A549 treated with Hydrocortisone at 1 μM for 4 hours (cell line): ENCODE results near the gene TM9SF1. TPM values are rescaled to one million over a fixed set of nuclear protein-coding genes. Genes with fewer than 3 reads are reported as not detected.

Source experiments
- total RNA-seq: library from RNA; stranded (reverse); fragments of 200-300 nt; extraction: Qiagen RNA extraction; gene quantifications from 5 replicates; pipeline ENCODE4 v1.2.3, GENCODE V29; 2022

The TM9SF1 gene, protein sequence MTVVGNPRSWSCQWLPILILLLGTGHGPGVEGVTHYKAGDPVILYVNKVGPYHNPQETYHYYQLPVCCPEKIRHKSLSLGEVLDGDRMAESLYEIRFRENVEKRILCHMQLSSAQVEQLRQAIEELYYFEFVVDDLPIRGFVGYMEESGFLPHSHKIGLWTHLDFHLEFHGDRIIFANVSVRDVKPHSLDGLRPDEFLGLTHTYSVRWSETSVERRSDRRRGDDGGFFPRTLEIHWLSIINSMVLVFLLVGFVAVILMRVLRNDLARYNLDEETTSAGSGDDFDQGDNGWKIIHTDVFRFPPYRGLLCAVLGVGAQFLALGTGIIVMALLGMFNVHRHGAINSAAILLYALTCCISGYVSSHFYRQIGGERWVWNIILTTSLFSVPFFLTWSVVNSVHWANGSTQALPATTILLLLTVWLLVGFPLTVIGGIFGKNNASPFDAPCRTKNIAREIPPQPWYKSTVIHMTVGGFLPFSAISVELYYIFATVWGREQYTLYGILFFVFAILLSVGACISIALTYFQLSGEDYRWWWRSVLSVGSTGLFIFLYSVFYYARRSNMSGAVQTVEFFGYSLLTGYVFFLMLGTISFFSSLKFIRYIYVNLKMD
- total RNA-seq = 61.4 to 81.2 TPM (median 65.5 TPM) in 5 replicates

DNA sequence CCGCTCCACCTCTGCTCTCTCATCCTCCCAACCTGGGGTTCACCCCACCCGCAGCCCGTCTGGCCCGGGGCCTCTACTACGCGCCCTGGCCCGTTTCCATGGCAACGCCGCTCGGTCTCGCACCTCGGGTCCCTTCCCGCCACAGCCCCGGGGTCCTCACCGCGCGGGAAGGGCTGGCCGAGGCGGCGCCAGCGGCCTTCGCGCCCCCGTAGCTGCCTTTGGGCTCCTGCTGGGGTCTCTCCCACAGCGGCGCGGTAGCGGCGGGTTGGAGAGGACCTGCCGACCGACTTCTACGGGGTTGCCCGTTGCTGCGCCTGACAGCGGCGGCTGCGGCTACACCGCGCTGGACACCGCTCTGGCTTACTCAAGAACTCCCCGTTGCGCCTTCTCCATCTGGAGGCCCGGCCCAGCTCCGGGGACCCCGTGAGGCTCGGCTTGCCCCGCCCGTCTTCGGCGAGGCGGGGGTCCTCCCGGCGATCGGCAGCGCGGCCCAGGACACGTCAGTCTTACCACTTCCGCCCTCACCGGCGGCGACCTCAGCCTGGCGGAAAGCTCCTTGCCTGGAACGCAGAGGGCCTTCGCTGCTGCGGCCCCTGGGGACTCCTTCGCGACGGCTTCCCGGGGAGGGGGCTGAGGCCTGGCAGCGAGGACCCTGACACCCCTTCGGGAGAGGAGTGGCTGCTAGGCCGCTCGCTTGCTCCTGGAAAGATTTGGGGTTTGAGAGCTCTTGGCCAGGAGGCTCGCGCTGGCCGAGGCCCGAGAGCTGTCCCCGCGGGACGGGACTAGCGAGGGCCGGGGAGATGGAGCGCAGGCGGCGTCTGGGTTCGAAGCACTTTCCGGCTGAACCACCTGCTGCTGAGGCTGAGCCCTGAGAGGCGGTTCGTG, at the start of gene TM9SF1:
TM9SF1 (minus strand) TSS at position 256 of the 885 bp plus-strand sequence. CDS start 422 bp downstream, outside the sequence.

DNA sequence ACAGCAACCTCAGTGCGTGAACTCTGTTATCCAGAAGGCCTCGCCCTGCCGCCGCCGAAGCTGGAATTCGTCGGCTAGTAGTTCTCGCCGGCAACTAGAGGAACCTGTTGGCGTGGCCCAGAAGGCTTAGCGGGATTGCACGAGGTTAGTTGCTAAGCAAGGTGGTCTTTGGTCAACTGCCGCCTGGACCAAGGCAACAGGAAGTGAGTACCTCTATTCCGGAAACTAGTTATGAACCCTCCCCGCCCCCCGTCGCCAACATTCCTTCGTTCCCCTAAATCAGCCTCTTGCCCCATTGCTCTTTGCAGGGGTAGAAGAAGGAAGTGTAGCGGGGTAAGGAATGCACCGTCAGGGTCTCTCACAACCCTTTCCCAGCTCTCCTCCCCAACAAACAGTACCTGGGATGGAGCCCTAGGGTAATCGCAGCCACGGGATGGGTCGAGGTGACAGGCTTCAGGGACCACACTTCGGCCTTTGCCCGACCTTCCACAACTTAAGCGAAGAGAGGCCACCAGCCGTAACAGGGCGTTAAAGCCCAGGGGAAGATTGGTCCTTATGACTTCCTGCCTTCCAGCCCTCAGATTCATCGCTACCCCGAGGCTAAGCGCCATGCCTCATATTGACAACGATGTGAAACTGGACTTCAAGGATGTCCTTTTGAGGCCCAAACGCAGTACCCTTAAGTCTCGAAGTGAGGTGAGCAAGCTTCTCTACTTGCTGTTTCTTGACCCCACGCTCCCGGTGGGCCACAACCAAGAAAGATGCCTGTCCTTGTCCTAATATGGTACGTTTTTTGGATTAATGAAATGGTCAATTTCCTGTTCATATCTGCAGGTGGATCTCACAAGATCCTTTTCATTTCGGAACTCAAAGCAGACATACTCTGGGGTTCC, 37.6 kb upstream of the TM9SF1 start, which contains the start of gene GMPR2:
GMPR2 (plus strand) TSS at position 285 of the 893 bp plus-strand sequence; CDS start at position 610, 325 bp downstream.

DNA sequence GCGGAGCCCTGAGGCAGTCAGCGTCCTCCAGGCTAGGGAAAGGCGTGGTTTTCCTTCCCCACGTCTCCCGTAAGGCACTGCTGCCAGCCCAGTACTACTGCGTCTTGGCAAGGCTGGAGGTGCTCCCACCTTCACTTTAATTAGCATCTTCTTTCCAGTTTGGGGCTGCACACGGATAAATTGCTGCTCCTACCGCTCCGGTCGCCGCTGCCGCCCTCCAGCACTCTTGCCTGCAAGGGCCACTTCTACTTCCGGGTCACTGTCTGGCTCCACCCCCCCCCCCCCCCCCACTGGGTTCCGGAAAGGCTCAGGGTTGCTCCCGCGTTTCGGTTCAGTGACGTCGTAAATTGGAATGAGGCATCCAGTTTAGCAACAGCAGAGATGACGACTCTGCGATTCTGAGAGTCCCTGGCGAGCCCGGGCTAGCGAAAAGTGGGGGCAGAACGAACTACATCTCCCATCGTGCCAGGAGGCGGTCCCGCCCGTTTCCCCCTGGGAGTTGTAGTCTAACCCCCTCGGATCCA, 36.9 kb upstream of the TM9SF1 start, which contains the start of gene NEDD8:
NEDD8 (minus strand) TSS at position 247 of the 524 bp plus-strand sequence; CDS start at position 147, 100 bp downstream.

DNA sequence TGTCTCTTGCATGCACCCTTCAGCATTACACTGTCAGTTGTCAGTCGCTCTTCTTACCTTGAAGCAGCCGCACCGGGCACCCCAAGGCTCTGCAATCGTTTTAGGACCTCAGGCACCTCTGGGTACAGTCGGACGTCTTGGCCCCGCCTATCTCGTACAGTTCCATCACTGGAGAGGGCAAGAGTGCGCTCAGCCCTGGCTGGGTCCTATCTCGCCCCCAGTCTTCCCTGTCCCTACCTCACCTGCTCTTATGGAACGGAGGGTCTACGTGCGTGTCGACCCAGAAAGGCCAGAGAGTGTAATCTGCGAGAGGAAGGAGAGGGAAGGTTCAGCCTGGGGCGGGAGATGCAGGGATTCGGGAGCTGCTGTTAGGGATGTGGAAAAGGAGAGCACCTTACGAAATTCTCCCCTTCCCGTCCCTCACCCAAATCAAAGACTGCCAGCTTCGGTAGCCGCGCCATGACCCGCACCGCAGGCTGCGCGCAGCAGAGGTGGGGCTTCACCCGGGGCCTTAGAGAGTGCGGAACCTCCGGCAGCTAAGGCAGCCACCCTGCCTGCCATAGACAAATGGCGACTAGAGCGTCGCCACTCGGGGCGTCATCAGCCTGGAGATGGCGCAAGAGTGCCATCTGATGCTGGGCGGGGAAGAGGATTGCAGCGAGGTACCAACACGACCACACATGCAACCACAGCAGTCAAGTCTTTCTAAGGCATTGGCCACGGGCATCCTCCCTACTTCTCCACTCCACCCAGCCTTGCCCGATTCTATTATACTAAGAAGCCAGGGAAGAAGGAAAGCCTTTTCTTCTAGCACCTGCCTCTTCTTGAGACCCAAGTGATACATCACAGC, 20.5 kb upstream of the TM9SF1 start, which contains the start of gene MDP1:
MDP1 (minus strand) TSS at position 572 of the 850 bp plus-strand sequence; CDS start at position 461, 111 bp downstream.

DNA sequence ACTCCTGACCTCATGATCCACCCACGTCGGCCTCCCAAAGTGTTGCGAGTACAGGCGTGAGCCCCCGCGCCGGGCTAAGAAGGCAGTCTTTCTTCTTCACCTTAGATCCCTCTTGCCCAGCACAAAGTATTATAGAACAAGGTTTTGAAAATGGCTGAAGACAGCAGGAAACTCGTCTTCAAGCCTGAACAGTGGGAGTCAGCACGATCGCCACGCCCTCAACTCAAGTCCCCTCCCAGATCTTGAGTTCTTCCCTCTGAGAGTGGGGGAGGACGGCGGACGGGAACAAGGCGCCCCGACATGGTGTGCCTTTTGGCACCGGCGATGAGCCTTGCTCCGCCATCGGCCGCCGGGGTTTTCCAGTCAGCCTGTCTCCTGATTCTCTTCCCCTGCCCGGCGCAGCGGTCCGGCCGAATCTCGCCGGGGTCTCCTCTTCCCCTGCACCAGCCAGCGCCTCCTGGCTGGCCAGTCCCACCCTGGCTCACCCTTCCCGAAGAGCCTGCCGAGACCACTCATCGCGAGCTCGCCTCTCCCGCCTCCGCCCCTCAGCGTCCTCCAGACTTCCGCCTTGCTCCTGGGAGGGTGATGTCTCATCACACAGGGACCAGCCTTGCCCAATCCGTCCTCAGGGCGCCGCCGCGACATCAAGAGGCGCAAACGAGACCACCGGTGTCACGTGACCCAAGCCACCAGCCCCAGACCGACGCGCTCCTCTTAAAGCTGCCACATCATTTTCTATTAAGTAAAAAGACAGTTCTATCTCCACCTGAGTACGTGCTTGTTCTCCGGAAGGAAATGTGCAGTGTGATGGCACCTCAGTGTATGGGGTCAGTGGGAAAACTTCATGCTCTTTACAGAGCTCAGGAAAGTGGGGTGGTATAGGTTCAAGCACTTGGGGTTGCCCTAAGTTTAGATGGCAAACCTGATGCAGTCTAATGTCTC, 18.0 kb upstream of the TM9SF1 start, which contains the start of gene CHMP4A:
CHMP4A (minus strand) TSS at position 565 of the 942 bp plus-strand sequence; CDS start at position 516, 49 bp downstream.

DNA sequence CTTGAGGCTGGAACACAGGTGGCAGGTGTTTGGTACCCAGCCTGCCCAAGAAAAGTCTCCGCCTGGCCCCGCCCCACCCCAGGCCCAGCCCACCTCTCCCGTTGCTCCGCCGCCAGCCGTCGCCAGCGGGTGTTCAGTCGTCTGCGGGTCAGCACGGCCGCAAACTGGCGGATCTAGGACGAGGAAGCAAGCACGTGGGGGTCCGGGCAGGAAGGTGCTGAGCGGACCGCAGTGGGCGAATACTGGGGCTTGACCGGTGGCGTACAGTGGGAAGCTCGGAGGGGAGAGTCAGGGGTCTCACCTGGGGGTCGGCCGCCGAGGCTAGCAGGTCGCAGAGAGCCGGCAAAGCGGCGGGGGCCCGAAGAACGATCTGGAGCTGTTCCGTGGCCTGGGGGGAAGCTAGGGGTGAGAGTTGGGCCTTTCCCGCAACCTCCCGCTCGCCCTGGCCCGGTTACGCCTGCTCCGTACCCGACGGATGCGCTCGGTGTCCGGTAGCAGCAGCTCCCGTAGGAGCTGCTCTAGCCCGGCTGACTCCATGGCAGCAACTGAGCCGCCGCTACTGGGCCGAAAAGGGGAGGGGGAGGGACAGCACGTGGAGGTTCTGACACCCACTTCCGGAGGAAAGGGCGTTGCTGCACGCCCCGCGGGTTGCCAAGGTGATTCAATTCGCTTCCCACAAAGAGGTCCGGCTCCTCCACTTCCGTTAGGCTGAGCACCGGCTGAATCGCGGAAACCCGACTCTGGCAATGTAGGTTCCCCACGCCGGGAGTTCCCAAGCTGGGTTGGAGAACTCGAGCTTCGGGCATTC, 6.8 kb downstream of the TM9SF1 start, which contains the start of gene IPO4:
IPO4 (minus strand) TSS at position 566 of the 808 bp plus-strand sequence; CDS start at position 537, 29 bp downstream.

DNA sequence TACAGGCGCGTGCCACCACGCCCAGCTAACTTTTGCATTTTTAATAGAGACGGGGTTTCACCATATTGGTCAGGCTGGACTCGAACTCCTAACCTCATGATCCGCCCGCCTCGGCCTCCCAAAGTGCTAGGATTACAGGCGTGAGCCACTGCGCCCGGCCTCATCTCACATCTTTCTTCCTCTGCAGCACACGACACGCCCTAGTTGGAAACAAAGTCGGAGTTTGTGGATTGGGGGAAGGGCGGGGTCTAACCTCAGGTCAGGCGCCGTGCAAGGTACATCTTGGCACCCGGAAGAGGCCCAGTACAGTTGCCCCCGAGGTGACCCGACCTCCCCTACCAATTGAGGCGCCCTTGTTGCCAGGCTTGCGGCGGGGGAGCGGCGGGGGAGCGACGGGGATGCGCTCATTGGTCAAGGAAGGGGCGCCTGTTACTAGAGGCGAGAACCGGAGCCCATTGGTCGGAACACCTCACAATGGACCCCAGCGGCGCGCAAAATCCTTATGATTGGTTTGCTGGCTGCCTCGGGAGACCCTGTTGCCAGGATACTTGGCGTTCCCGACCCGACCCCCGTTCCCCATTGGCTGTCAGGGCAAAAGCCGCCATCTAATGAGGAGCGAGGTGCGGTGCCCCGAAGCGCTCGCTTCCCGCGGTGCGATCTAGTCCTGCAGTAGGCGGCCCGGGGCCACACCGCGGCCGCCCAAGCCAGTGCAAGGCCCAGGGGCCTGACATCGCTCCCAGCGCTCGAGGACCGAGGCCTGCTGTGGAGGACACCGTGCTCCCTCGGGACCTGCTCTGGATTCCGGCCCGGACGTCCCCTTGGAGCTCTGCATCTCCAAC, 23.6 kb downstream of the TM9SF1 start, which contains the start of gene REC8:
REC8 (plus strand) TSS at position 659 of the 839 bp plus-strand sequence. CDS start 473 bp downstream, outside the sequence.

DNA sequence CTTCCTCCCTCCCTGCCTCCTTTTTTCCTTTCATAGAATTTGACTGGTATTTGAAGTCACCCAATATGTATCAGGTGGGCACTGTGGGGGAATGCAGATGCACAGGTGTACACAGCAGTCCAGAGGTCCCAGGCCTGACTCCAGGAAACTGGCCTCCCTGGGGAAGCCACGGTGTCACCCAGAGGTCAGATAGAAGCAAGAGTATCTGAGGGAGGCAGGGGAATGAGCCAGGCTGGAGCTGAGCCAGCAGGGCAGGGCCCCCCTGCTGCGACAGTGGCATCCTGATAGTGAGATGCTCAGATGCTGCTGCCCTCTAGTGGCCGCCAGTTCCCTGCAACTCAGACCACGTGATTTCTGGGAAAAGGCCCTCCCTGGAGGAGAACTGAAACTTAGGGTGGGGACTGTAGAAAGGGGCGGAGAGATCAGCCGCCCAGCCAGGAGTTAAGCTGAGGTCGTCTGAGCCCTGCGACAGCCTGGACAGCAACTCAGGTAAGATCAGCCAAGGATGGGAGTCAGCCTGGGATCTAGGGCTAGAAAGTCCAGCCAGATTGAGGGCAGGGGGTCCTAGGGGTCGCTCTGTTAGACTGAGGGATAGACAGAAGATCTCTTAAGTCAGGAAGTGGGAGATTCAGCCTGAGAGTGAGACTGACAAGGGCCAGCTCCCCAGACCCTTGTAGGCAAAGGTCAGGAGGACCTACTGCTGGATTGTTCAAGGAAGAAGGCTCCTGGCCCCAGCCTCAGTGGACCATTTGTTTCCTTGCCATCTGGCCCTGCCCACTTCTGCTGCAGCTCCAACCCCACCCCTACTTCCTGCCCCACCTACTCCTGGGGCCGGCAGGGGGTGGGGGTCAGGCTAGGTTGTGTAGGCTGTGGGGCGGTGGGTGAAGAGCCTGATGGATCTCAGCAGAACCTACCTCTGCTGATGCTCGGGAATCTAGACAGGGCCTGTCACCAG, 34.1 kb downstream of the TM9SF1 start, which contains the start of gene IRF9:
IRF9 (plus strand) TSS at position 416 of the 955 bp plus-strand sequence. CDS start 880 bp downstream, outside the sequence.

DNA sequence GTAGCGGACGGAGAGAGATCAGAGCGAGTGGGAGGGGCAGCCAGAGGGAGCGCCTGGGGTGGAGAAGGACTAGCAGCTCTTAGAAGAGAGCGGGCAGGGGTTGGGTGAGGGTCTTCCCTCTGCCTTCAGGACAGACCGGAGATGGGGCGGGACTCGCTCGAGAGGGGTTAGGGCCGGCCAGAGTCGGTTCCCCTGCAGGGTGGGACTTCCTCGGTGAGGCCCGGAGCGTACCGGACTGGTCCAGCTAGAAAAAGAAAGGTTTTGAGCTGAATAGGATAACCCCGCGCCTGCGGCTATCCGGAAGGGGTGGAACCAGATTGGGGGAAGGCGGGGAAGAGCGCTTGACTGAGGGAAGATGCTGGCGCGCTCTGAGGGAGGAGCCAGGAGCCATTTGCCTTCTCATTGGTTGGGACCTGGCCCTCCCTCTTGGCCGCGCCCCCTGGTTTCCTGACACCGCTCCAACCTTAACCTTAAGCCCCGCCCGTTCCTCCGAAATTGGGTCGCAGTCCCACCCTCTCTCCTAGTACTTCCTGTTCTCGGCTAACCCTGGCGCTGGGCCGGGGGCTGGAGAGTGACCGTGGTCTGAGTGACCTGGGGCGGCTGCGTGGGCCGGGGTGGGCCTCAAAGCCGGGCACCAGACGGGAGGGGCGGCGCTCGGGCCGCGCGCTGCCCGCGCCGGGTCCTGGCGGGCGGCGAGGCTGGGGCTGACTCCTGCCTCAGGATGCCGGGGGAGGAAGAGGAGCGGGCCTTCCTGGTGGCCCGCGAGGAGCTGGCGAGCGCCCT, 48.1 kb downstream of the TM9SF1 start, which contains the start of gene RNF31:
RNF31 (plus strand) TSS at position 521 of the 783 bp plus-strand sequence; CDS start at position 722, 201 bp downstream.

DNA sequence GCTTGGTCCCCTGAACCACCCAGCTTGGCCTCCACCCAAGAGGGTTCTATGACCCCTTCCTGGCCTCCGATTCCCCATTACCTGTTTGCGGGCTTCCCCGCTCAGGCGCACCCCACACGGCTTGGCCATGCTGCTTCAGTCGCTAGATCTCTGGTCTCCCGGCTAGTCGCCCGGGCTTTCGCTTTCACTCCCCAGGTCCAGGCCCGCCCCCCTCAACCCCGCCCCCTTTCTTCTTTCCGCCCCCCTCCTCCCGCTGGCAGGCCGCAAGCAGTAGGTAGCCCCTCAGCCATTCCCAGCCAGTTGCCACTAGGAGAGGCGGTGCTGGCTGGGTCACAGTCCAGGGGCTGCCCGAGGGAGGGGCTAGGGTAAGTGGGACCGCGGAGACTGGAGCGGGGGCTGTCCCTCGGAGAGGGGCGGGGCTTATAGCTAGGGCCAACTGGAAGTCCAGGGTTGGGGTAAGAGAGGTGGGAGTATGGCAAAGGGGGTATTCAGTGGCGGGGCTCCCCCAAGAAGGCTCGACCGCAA, 48.7 kb downstream of the TM9SF1 start, which contains the start of gene PSME2:
PSME2 (minus strand) TSS at position 158 of the 525 bp plus-strand sequence; CDS start at position 129, 29 bp downstream.

DNA sequence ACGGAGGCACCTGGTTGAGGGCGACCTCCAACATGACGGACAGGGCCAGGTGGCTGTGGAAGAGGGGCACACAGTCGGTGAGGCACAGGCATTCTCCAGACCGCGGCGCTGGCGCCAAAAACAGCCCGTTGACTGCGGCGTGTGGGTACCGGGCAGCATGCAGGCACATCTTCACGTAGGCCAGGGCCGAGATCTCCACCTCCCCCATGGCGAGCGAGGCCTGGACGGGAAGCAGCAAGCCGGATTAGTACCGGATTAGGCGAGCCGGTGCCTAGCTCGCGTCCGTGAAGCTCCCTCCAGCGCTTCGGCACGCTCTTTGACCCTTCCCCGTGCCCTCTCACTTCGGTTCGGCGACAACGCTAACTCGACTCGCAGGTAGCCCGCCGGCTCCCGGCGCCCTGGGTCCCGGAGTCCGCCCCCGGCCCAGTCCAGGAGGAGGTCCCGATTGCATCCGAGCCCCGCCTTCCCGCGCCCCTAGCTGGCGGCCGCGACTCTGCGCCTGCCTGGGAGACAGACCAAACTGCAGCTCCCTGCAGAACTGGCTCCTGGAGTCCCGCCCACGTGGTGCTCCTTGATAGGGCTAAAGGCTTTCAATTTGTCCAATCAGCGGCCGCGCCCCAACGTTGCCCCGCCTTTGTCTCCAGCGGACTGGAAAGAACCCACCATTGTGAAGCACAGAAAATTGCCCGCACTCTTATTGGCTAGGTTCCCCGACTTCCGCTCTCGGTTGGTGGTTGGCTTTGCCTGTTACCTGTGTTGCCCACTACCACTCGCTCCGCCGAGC, 54.0 kb downstream of the TM9SF1 start, which contains the start of gene EMC9:
EMC9 (minus strand) TSS at position 495 of the 784 bp plus-strand sequence; CDS start at position 208, 287 bp downstream.

